ENCODE measurements around the gene IFNL1. TPM values are rescaled to one million over a fixed set of nuclear protein-coding genes. Genes with fewer than 3 reads are reported as not detected.

Gene IFNL1
- polyA plus RNA-seq, 1 donor from 2014 or later, result not detected

- TF ChIP-seq MXI1 (conservative IDR thresholded peaks at IDR 0.05; ENCODE audit: poor library complexity, severe bottlenecking) (no peak), TAF1 (IDR thresholded peaks at IDR 0.05; ENCODE audit: low read depth) (no peak), EP300 (conservative IDR thresholded peaks at IDR 0.05; ENCODE audit: poor library complexity, severe bottlenecking) (no peak), REST (IDR thresholded peaks at IDR 0.05; ENCODE audit: borderline replicate concordance) (no peak), RAD21 (conservative IDR thresholded peaks at IDR 0.05) (no peak), EZH2 (IDR thresholded peaks at IDR 0.05; ENCODE audit: borderline replicate concordance, insufficient read depth, low read length, poor library complexity, severe bottlenecking) (no peak), POLR2AphosphoS5 (IDR thresholded peaks at IDR 0.05) (no peak), SMC3 (conservative IDR thresholded peaks at IDR 0.05; ENCODE audit: poor library complexity) (no peak)
- TF ChIP-seq, protein P1, sequence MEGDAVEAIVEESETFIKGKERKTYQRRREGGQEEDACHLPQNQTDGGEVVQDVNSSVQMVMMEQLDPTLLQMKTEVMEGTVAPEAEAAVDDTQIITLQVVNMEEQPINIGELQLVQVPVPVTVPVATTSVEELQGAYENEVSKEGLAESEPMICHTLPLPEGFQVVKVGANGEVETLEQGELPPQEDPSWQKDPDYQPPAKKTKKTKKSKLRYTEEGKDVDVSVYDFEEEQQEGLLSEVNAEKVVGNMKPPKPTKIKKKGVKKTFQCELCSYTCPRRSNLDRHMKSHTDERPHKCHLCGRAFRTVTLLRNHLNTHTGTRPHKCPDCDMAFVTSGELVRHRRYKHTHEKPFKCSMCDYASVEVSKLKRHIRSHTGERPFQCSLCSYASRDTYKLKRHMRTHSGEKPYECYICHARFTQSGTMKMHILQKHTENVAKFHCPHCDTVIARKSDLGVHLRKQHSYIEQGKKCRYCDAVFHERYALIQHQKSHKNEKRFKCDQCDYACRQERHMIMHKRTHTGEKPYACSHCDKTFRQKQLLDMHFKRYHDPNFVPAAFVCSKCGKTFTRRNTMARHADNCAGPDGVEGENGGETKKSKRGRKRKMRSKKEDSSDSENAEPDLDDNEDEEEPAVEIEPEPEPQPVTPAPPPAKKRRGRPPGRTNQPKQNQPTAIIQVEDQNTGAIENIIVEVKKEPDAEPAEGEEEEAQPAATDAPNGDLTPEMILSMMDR (IDR thresholded peaks at IDR 0.05; ENCODE audit: poor library complexity, severe bottlenecking), result no peak
- Histone ChIP-seq H3K36me3 (ENCODE audit: insufficient read depth, low read length) (no peaks in the 10 kb centered on the region), H3K4me3 (ENCODE audit: low read length) (no peak overlapping the region), H3F3A (ENCODE audit: insufficient read depth, low read length, poor library complexity, severe bottlenecking) (no peaks in the 10 kb centered on the region), H3K27ac (ENCODE audit: low read length) (no peak overlapping the region), H3K9me3 (ENCODE audit: low read length) (no peaks in the 10 kb centered on the region), H2AFZ (ENCODE audit: low read depth, low read length) (no peak overlapping the region), H3K4me2 (ENCODE audit: low read length) (no peak overlapping the region), H3K9me2 (ENCODE audit: insufficient read depth, low read length) (no peaks in the 10 kb centered on the region), H3K9ac (ENCODE audit: low read length) (no peak overlapping the region), H3K27me3 (ENCODE audit: insufficient read depth, low read depth, low read length) (no peaks in the 10 kb centered on the region), H3K79me2 (replicated peaks; ENCODE audit: insufficient read depth, low read length) (no peaks in the 10 kb centered on the region), H4K20me1 (ENCODE audit: insufficient read depth) (no peaks in the 10 kb centered on the region)
These were observed 18.6 kb upstream of the IFNL1 start for GRCh38 chr19:39277598-39277997.

DNA sequence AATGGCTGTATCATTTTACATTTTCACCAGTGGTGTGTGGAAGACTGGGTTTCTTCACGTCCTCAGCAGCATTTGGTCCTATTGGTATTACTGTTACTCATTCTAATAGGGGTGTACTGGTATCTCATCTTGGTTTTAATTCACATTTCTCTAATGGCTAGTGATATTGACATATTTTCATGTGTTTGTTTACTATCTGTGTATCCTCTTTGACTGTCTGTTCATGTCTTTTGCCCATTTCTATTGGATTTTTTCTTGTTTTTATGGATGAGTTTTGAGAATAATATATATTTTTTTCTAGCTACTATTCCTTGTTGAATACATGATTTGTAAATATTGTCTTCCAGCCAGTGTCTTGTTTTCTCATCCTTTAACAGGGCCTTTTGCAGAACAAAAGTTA lies 14.2 kb upstream of the IFNL1 start:
- Histone ChIP-seq H3K27ac (ENCODE audit: low read length) (no peak overlapping the region), H3K9me2 (ENCODE audit: insufficient read depth, low read length) (no peaks in the 10 kb centered on the region), H3K4me3 (ENCODE audit: low read length) (no peak overlapping the region), H3K4me2 (ENCODE audit: low read length) (no peak overlapping the region), H3K27me3 (ENCODE audit: insufficient read depth, low read depth, low read length) (no peaks in the 10 kb centered on the region), H2AFZ (ENCODE audit: low read depth, low read length) (no peak overlapping the region), H3K9ac (ENCODE audit: low read length) (no peak overlapping the region), H3F3A (ENCODE audit: insufficient read depth, low read length, poor library complexity, severe bottlenecking) (no peaks in the 10 kb centered on the region), H4K20me1 (ENCODE audit: insufficient read depth) (no peaks in the 10 kb centered on the region), H3K36me3 (ENCODE audit: insufficient read depth, low read length) (no peaks in the 10 kb centered on the region), H3K79me2 (replicated peaks; ENCODE audit: insufficient read depth, low read length) (no peaks in the 10 kb centered on the region), H3K9me3 (ENCODE audit: low read length) (no peaks in the 10 kb centered on the region)
- TF ChIP-seq EZH2 (IDR thresholded peaks at IDR 0.05; ENCODE audit: borderline replicate concordance, insufficient read depth, low read length, poor library complexity, severe bottlenecking) (no peak), TAF1 (IDR thresholded peaks at IDR 0.05; ENCODE audit: low read depth) (no peak), MXI1 (conservative IDR thresholded peaks at IDR 0.05; ENCODE audit: poor library complexity, severe bottlenecking) (no peak), EP300 (conservative IDR thresholded peaks at IDR 0.05; ENCODE audit: poor library complexity, severe bottlenecking) (no peak), POLR2AphosphoS5 (IDR thresholded peaks at IDR 0.05) (no peak), SMC3 (conservative IDR thresholded peaks at IDR 0.05; ENCODE audit: poor library complexity) (no peak), REST (IDR thresholded peaks at IDR 0.05; ENCODE audit: borderline replicate concordance) (no peak), RAD21 (conservative IDR thresholded peaks at IDR 0.05) (no peak)
- TF ChIP-seq, protein P1 (IDR thresholded peaks at IDR 0.05; ENCODE audit: poor library complexity, severe bottlenecking), result no peak
